PC-3 (cell line): ENCODE data around the gene UBQLN4. TPM values are rescaled to one million over a fixed set of nuclear protein-coding genes. Genes with fewer than 3 reads are reported as not detected.

Experiments
- ATAC-seq: fragments of 200-7000 bp; cut with Tn5 transposase; 2 replicates; pipeline ENCODE4 v1.9.1; 2020; ENCODE audit warnings: mild to moderate bottlenecking, moderate library complexity
- BruUV-seq: library from RNA; stranded (reverse); fragments of 400-500 nt; replicated peaks from 2 replicates; lab custom pipeline; 2021; lab: Mats Ljungman, UMichigan
- CTCF ChIA-PET: fragments of 300-600 bp; sonication (Branson Sonifier 250); formaldehyde crosslinking; loops from one replicate; lab custom pipeline; 2022; ENCODE audit warnings: antibody characterized with exemption; lab: Charles Lee
- POLR2A ChIA-PET: fragments of 300-600 bp; sonication (Branson Sonifier 250); formaldehyde crosslinking; loops from one replicate; lab custom pipeline; 2022; ENCODE audit warnings: antibody characterized with exemption; ENCODE audit not compliant: unreplicated experiment; lab: Charles Lee
- DNase-seq: peaks from one replicate; pipeline ENCODE4 v3.0.0-alpha.2; 2015
- H2AFZ ChIP-seq: fragments of 300-600 bp; sonication (generic); 2 replicates; pipeline ENCODE4 v1.6.0; 2016; ENCODE audit warnings: antibody characterized with exemption, low read length
- H3F3A ChIP-seq: fragments of 300-600 bp; sonication (generic); one replicate; pipeline ENCODE4 v1.6.0; 2017; ENCODE audit warnings: antibody characterized with exemption, low read length, control low read depth, mild to moderate bottlenecking; ENCODE audit not compliant: unreplicated experiment
- H3K27ac ChIP-seq: fragments of 300-600 bp; sonication (generic); 2 replicates; pipeline ENCODE4 v1.5.1; 2016; ENCODE audit warnings: mild to moderate bottlenecking, low read length
- H3K27me3 ChIP-seq: fragments of 300-600 bp; sonication (generic); 2 replicates; pipeline ENCODE4 v1.6.1; 2016; ENCODE audit warnings: low read length, mixed read lengths
- H3K36me3 ChIP-seq: fragments of 300-600 bp; sonication (generic); 2 replicates; pipeline ENCODE4 v1.6.1; 2016; ENCODE audit warnings: low read depth, mixed run types, low read length, mixed read lengths
- H3K4me1 ChIP-seq: fragments of 300-600 bp; sonication (generic); 2 replicates; pipeline ENCODE4 v1.5.1; 2016; ENCODE audit warnings: low read length; ENCODE audit not compliant: insufficient read depth
- H3K4me2 ChIP-seq: fragments of 300-600 bp; sonication (generic); 2 replicates; pipeline ENCODE4 v1.6.0; 2016; ENCODE audit warnings: low read length
- H3K4me3 ChIP-seq: fragments of 300-600 bp; sonication (generic); 2 replicates; pipeline ENCODE4 v1.5.1; 2016; ENCODE audit warnings: mild to moderate bottlenecking, low read length, mixed read lengths
- H3K79me2 ChIP-seq: fragments of 300-600 bp; sonication (generic); 2 replicates; pipeline ENCODE4 v1.6.1; 2017; ENCODE audit warnings: low read length, mixed read lengths
- H3K9ac ChIP-seq: fragments of 300-600 bp; sonication (generic); 2 replicates; pipeline ENCODE4 v1.6.0; 2016; ENCODE audit warnings: mild to moderate bottlenecking, low read length
- H3K9me2 ChIP-seq: fragments of 300-600 bp; sonication (generic); replicated peaks from 2 replicates; pipeline ENCODE4 v1.6.1; 2016; ENCODE audit warnings: mixed run types, low read length, mixed read lengths
- H3K9me3 ChIP-seq: fragments of 300-600 bp; sonication (generic); 2 replicates; pipeline ENCODE4 v1.6.1; 2016; ENCODE audit warnings: low read length, mixed read lengths
- H4K20me1 ChIP-seq: fragments of 300-600 bp; sonication (generic); 2 replicates; pipeline ENCODE4 v1.6.1; 2016; ENCODE audit warnings: low read length, mixed read lengths
- CTCF ChIP-seq: fragments of 300-600 bp; sonication (generic); conservative IDR thresholded peaks from 2 replicates; pipeline ENCODE4 v1.5.1; 2017; ENCODE audit warnings: antibody characterized with exemption, low read depth, mild to moderate bottlenecking, low read length
- EZH2 ChIP-seq: fragments of 300-600 bp; sonication (generic); IDR thresholded peaks from one replicate; pipeline ENCODE4 v1.6.1; 2017; ENCODE audit warnings: antibody characterized with exemption, mild to moderate bottlenecking, low read length; ENCODE audit not compliant: unreplicated experiment
- EZH2phosphoT487 ChIP-seq: fragments of 300-600 bp; sonication (generic); IDR thresholded peaks from 2 replicates; pipeline ENCODE4 v1.6.1; 2018; ENCODE audit warnings: mild to moderate bottlenecking, antibody characterized with exemption, low read length, borderline replicate concordance
- intact Hi-C: fragments of 100-400 bp; cut with micrococcal nuclease; formaldehyde crosslinking; loops from 2 replicates; pipeline ENCODE4 v1.9.0; 2023
- total RNA-seq: library from RNA; depleted of rRNA; stranded (reverse); fragments of >200 nt; gene quantifications from 2 replicates; pipeline ENCODE4 v1.2.3, GENCODE V29; 2014

Gene UBQLN4
- total RNA-seq, 1 experiment from 2014 or later: 45.4 TPM

- Histone ChIP-seq H4K20me1 (no peaks in the 10 kb centered on the region), H3K9me2 (no peaks in the 10 kb centered on the region), H3K36me3 (no peaks in the 10 kb centered on the region), H3K27me3 (no peaks in the 10 kb centered on the region), H3K9ac (no peak overlapping the region), H3K4me3 (no peak overlapping the region), H3F3A (no peaks in the 10 kb centered on the region), H3K4me1 (peaks cover 10% of the 10 kb centered on the region; the same call in 1 of the 2 replicates), H3K4me2 (no peak overlapping the region), H3K79me2 (peaks cover 5% of the 10 kb centered on the region), H3K9me3 (no peaks in the 10 kb centered on the region), H2AFZ (no peak overlapping the region), H3K27ac (no peak overlapping the region)
- DNase-seq (no peak), ATAC-seq (no peak)
- no TSS peak for BruUV-seq
- CTCF ChIA-PET: interaction anchor here (0.7 kb wide), 1 partner anchor 31 kb away, joined by 3 read pairs; no protein-coding TSS in a partner anchor
- POLR2A ChIA-PET: interaction anchor here (0.6 kb wide), 1 partner anchor 88 kb away, joined by 8 read pairs; no protein-coding TSS in a partner anchor
- intact Hi-C loops: loop anchor here (5.0 kb wide), 1 partner anchor 62 kb away; no protein-coding TSS in a partner anchor
- TF ChIP-seq EZH2phosphoT487 (no peak), CTCF (no peak), EZH2 (no peak)
Measured at GRCh38 chr1:156064615-156065014, 11.0 kb upstream of the UBQLN4 start.

GRCh38 chr1:156063997-156064285 is 10.3 kb upstream of the UBQLN4 start:
- ChIA-PET CTCF (interaction anchor here (0.7 kb wide), 1 partner anchor 32 kb away, joined by 3 read pairs; no protein-coding TSS in a partner anchor), POLR2A (no interaction called here)
- no peaks in the 10 kb centered on the region for H3K9me2 ChIP-seq
- DNase-seq (no peak), ATAC-seq (no peak)
- H3K79me2 ChIP-seq: peaks cover 5% of the 10 kb centered on the region
- TF ChIP-seq EZH2phosphoT487 (no peak), CTCF (no peak), EZH2 (no peak)
- H4K20me1 ChIP-seq: no peaks in the 10 kb centered on the region
- H3K36me3 ChIP-seq: no peaks in the 10 kb centered on the region
- no peaks in the 10 kb centered on the region for H3K9me3 ChIP-seq
- peaks cover 10% of the 10 kb centered on the region; the same call in 1 of the 2 replicates for H3K4me1 ChIP-seq
- H3K27me3 ChIP-seq: no peaks in the 10 kb centered on the region
- no peaks in the 10 kb centered on the region for H3F3A ChIP-seq
- H2AFZ ChIP-seq: no peak overlapping the region
- H3K4me2 ChIP-seq: no peak overlapping the region
- H3K27ac ChIP-seq: no peak overlapping the region
- H3K9ac ChIP-seq: no peak overlapping the region
- intact Hi-C loops: no loop called here
- no peak overlapping the region for H3K4me3 ChIP-seq
- no TSS peak for BruUV-seq

GRCh38 chr1:156062189-156062588 is 8.6 kb upstream of the UBQLN4 start:
- H3F3A ChIP-seq: no peaks in the 10 kb centered on the region
- H3K36me3 ChIP-seq: no peaks in the 10 kb centered on the region
- peaks cover 5% of the 10 kb centered on the region for H3K79me2 ChIP-seq
- H4K20me1 ChIP-seq: no peaks in the 10 kb centered on the region
- H3K27me3 ChIP-seq: no peaks in the 10 kb centered on the region
- ATAC-seq: peak; percentile 65
- peak overlapping the region; percentile 54 for H3K4me2 ChIP-seq
- H2AFZ ChIP-seq: no peak overlapping the region
- no peak for TF ChIP-seq EZH2
- TF ChIP-seq EZH2phosphoT487: no peak
- no peak for TF ChIP-seq CTCF
- intact Hi-C loops: no loop called here
- CTCF ChIA-PET: no interaction called here
- peaks cover 10% of the 10 kb centered on the region; the same call in 1 of the 2 replicates for H3K4me1 ChIP-seq
- H3K9me2 ChIP-seq: no peaks in the 10 kb centered on the region
- no TSS peak for BruUV-seq
- POLR2A ChIA-PET: no interaction called here
- peak overlapping the region; percentile 49; the same call in 1 of the 2 replicates for H3K4me3 ChIP-seq
- H3K9ac ChIP-seq: no peak overlapping the region
- H3K27ac ChIP-seq: no peak overlapping the region
- H3K9me3 ChIP-seq: no peaks in the 10 kb centered on the region
- DNase-seq: peak; percentile 50
